HG03439 (cell line): Measurements from ENCODE around the gene DISP3.

Source experiments
- ATAC-seq: cut with Tn5 transposase; IDR thresholded peaks from one replicate; pipeline ENCODE4 v1.9.1; 2021; ENCODE audit warnings: mild to moderate bottlenecking, moderate library complexity; ENCODE audit not compliant: unreplicated experiment

Gene DISP3

DNA sequence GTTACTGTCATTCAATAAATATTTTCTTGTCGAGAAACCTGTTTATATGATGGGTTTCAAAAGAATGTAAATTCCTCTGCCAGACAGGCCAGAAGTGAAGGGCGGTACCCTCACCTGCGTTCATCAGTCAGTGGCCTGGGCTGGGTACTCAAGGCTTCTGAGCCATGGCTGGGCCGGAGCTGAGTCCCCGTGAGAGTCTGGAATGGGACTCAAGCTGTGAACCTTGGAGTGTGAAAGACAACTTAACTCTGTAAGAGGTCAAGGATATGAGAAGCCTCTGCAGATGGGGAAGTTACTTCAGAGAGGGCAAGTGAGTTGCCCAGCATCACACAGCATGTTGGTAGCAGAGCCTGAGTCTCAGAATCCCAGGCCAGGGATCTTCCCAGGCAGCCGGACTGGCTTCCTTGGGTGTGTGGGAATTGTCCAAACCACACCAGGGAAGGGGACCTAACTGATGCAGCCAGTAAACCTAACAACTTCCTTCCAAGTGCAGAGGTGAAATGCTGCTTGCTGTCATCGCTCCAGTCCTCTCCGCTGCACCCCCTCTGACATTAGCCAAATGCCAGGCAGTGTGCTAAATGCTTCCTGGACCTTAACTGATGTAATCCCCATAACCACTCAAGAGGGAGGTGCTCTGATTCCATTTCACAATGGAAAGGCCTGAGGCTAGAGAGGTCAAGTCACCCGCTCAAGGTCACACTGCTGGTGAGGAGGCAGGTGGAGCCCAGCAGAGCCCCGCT is 4.8 kb downstream of the DISP3 start:
- no peak for ATAC-seq

- no peak for ATAC-seq
These were observed 5.3 kb downstream of the DISP3 start for GRCh38 chr1:11484321-11484655.

DNA sequence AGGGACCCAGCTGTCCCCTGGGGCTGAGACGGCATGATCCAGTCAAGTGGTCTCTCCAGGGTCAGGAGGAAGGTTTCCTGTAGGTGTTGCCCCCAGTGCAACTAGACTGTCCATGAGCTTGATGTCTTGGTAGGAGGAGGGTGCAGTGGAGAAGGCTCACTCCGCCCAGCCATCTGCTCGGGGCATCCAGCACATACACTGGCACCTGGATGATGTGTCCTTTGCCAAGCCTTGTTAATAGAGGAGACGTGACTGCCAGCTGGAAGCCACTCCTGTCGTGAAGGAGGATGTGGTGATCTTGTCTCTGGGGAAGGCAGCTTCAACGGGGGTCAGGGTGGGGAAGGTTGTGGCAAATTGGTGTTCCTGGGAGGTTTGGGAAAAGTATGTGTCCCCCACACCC is 6.2 kb downstream of the DISP3 start:
- ATAC-seq: no peak

- no peak for ATAC-seq
These were observed 7.5 kb downstream of the DISP3 start for GRCh38 chr1:11486231-11487009.

GRCh38 chr1:11487196-11487751 is 8.3 kb downstream of the DISP3 start:
- ATAC-seq: no peak

GRCh38 chr1:11488201-11488770 is 9.3 kb downstream of the DISP3 start:
- ATAC-seq: no peak

DNA sequence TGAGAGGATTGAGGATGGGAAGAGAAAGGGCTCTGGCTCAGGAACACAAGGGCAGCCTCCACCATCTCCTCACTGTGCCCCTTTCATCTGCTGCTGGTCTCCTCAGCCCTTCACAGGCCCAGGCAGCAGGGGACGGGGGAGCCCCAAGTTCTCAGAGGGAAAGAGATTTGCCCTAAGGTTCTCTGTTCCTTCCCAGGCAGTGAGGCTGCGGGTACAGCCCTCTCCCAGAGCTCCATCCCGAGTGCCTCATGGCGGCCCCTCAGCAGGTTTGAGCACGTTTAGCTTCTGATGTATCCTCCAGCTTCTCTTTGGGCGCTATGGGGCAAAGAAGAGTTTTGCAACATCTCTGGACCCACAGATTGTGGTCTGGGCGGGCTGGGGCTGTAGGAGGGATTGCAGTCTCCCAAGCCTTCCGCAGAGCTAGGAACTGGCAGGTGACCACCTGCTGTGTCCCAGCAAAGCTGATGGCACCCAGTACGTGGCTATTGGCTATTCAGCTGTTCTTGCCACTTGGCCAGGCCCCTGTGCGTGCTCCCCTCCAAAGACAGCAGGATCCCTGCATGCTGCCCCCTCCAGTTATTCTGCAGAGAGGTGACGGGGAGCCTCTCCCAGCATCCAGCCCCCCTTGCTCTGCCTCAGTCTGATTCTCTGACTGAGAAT is 10.1 kb downstream of the DISP3 start:
- ATAC-seq: no peak

DNA sequence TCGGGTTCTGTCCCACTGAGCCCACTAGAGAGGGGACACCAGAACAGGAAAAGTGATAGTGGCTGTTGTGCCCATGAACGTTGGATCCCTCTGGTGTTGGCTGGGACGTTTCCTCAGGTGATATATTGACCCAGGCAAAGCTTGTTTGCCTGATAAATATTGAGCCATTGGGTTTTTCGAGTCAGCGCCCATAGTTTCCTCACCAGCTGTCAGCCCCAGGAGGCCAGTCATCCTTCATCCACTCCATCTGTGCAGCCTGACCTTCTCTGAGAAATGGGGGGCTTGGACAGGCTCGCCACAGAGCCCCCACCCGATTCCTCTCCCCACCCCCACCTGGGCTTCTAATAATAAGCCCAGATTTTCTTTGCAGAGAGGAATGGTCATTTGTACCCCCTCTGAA is 13.3 kb downstream of the DISP3 start:
- no peak for ATAC-seq

- ATAC-seq: no peak
These were observed 15.2 kb downstream of the DISP3 start for GRCh38 chr1:11493972-11494655.

- ATAC-seq: no peak
These were observed 15.8 kb downstream of the DISP3 start for GRCh38 chr1:11494771-11495170.

DNA sequence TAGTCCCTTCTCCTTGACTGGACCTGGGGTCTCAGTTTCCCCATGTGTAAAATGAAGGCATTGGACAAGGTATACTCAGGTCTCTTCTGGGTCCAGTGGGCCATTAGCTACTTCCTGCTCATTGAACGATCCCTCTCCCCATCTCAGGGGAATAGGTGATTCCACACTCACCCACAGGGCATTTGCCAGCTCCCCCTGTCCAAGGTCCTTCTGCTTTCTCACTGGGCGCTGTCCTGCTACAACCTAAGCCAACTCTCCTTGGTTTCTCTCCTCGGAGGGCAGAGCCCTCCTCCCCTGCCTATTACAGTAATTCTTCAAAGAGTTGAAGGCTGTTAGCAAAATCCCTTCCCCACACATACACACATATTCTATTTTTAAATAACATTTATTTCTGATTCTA is 16.6 kb downstream of the DISP3 start:
- ATAC-seq: no peak

DNA sequence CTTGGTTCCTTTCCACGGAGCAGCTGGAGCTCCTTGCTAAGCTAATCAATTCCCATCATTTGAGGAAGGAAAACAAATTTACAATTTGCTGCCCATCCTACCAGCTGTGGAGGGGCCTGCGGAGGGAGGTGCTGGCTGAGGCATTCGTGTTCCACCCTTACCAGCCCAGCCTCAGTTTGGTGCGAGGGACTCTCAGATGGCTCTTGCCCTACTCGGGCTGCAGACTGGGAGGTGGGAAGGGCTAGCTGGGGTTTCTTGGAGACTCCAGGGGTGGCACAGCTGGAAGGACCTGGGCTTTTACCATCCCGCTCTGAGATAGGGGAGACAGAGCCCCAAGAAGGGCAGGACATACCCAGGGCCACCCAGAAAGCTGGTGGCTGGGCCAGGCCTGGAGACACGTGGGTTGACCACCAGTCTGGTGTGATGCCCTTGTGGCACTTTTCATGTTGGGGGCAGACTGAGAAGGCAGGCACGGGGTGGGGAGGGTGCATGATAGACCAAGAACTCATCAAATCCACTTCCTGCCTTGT is 17.7 kb downstream of the DISP3 start:
- ATAC-seq: no peak

- ATAC-seq: no peak
These were observed 20.1 kb downstream of the DISP3 start for GRCh38 chr1:11498956-11499594.

- ATAC-seq: no peak
These were observed 20.8 kb downstream of the DISP3 start for GRCh38 chr1:11499601-11500331.

DNA sequence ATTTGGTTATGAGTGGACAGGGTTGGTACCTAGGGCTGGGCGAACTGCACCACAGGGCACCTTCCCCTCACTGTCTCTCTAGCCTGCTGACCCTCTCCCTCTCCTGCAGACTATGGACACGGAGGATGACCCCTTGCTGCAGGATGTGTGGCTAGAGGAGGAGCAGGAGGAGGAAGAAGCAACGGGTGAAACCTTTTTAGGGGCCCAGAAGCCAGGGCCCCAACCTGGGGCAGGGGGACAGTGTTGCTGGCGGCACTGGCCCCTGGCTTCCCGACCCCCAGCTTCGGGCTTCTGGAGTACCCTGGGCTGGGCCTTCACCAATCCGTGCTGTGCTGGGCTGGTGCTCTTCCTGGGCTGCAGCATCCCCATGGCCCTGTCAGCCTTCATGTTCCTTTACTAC is 21.9 kb downstream of the DISP3 start:
- ATAC-seq: no peak

- ATAC-seq: no peak
These were observed 22.5 kb downstream of the DISP3 start for GRCh38 chr1:11501491-11501897.

- ATAC-seq: no peak
These were observed 23.0 kb downstream of the DISP3 start for GRCh38 chr1:11501906-11502485.

- no peak for ATAC-seq
These were observed 23.6 kb downstream of the DISP3 start for GRCh38 chr1:11502516-11502915.

- ATAC-seq: no peak
These were observed 25.6 kb downstream of the DISP3 start for GRCh38 chr1:11504599-11504998.
